DND-41 (cell line): Measurements from ENCODE around the gene GALNT1.

ENCODE experiments used
- ATAC-seq: fragments of 200-7000 bp; cut with Tn5 transposase; 3 replicates; pipeline ENCODE4 v1.9.1; 2021; ENCODE audit warnings: low read depth; ENCODE audit not compliant: insufficient read depth
- DNase-seq: peaks from one replicate; pipeline ENCODE4 v3.0.0-alpha.2; 2020
- H2AFZ ChIP-seq: 2 replicates; pipeline ENCODE4 v1.6.0; 2012; ENCODE audit warnings: low read depth, low read length
- H3K27ac ChIP-seq: 2 replicates; pipeline ENCODE4 v1.5.1; 2012; ENCODE audit warnings: low read length, inconsistent platforms
- H3K27me3 ChIP-seq: fragments of 200-600 bp; sonication (generic); 2 replicates; pipeline ENCODE4 v1.6.0; 2012; ENCODE audit warnings: low read length, mild to moderate bottlenecking, inconsistent platforms; ENCODE audit not compliant: insufficient read depth, poor library complexity
- H3K36me3 ChIP-seq: 2 replicates; pipeline ENCODE4 v1.5.1; 2012; ENCODE audit warnings: low read length, inconsistent platforms; ENCODE audit not compliant: insufficient read depth
- H3K4me1 ChIP-seq: 2 replicates; pipeline ENCODE4 v1.5.1; 2012; ENCODE audit warnings: mild to moderate bottlenecking, low read length; ENCODE audit not compliant: insufficient read depth
- H3K4me2 ChIP-seq: 2 replicates; pipeline ENCODE4 v1.6.0; 2012; ENCODE audit warnings: mild to moderate bottlenecking, moderate library complexity, low read length, inconsistent platforms; ENCODE audit not compliant: insufficient read depth
- H3K4me3 ChIP-seq, 2 experiments: fragments of 200-600 bp in 1 of 2; shearing (Covaris generic) in 1 of 2; 2 replicates each; pipeline ENCODE4 v1.5.1; 2012 to 2016; ENCODE audit warnings: inconsistent platforms in 2 of 2, low read length in 2 of 2, mild to moderate bottlenecking in 2 of 2, low read depth in 1 of 2, moderate library complexity in 1 of 2
- H3K79me2 ChIP-seq: 2 replicates; pipeline ENCODE4 v1.6.0; 2012; ENCODE audit warnings: low read length, inconsistent platforms; ENCODE audit not compliant: insufficient read depth
- H3K9ac ChIP-seq: 2 replicates; pipeline ENCODE4 v1.6.0; 2012; ENCODE audit warnings: low read depth, mild to moderate bottlenecking, inconsistent platforms, low read length, moderate library complexity
- H3K9me3 ChIP-seq: 2 replicates; pipeline ENCODE4 v1.5.1; 2012; ENCODE audit warnings: low read length, moderate library complexity, mild to moderate bottlenecking, inconsistent platforms; ENCODE audit not compliant: insufficient read depth, severe bottlenecking
- H4K20me1 ChIP-seq: 2 replicates; pipeline ENCODE4 v1.6.0; 2012; ENCODE audit warnings: low read length; ENCODE audit not compliant: insufficient read depth
- CTCF ChIP-seq: IDR thresholded peaks from 2 replicates; pipeline ENCODE4 v1.5.1; 2012; ENCODE audit warnings: borderline replicate concordance, low read length, moderate library complexity, mild to moderate bottlenecking; ENCODE audit not compliant: poor library complexity, severe bottlenecking; ENCODE audit errors: extremely low read depth
- EZH2 ChIP-seq: IDR thresholded peaks from 3 replicates; pipeline ENCODE4 v1.6.1; 2012; ENCODE audit warnings: borderline replicate concordance, low read depth, mild to moderate bottlenecking, moderate library complexity, low read length, inconsistent platforms; ENCODE audit not compliant: severe bottlenecking

Gene GALNT1

GRCh38 chr18:35672897-35673296, 91.4 kb downstream of the GALNT1 start:
- TF ChIP-seq CTCF (no peak), EZH2 (no peak)
- H3K79me2 ChIP-seq = no peaks in the 10 kb centered on the region
- H3K27ac ChIP-seq = no peak overlapping the region
- no peak overlapping the region for H2AFZ ChIP-seq
- H3K27me3 ChIP-seq = no peaks in the 10 kb centered on the region
- no peak overlapping the region for H3K9ac ChIP-seq
- DNase-seq (no peak), ATAC-seq (no peak)
- H3K4me2 ChIP-seq = no peak overlapping the region
- no peaks in the 10 kb centered on the region for H4K20me1 ChIP-seq
- peaks cover 8% of the 10 kb centered on the region; the same call in 1 of the 2 replicates for H3K36me3 ChIP-seq
- H3K4me1 ChIP-seq = no peaks in the 10 kb centered on the region
- no peaks in the 10 kb centered on the region for H3K9me3 ChIP-seq
- H3K4me3 ChIP-seq = no peak overlapping the region

GRCh38 chr18:35673682-35674081, 92.1 kb downstream of the GALNT1 start:
- Histone ChIP-seq H2AFZ (no peak overlapping the region), H3K36me3 (peaks cover 8% of the 10 kb centered on the region; the same call in 1 of the 2 replicates), H3K4me3 (no peak overlapping the region), H3K79me2 (no peaks in the 10 kb centered on the region), H4K20me1 (no peaks in the 10 kb centered on the region), H3K27me3 (no peaks in the 10 kb centered on the region), H3K9me3 (no peaks in the 10 kb centered on the region), H3K4me1 (no peaks in the 10 kb centered on the region), H3K4me2 (no peak overlapping the region), H3K27ac (no peak overlapping the region), H3K9ac (no peak overlapping the region)
- TF ChIP-seq CTCF = no peak
- no peak for TF ChIP-seq EZH2
- ATAC-seq = no peak
- no peak for DNase-seq

GRCh38 chr18:35680139-35680551, 98.6 kb downstream of the GALNT1 start:
- DNase-seq = no peak

More at GRCh38 chr18:35680139-35680551, 98.6 kb downstream of the GALNT1 start:
- H3K9me3 ChIP-seq = no peaks in the 10 kb centered on the region
- H3K4me1 ChIP-seq = no peaks in the 10 kb centered on the region
- no peak for ATAC-seq
- no peaks in the 10 kb centered on the region for H3K79me2 ChIP-seq
- TF ChIP-seq EZH2 (no peak), CTCF (no peak)
- H2AFZ ChIP-seq = no peak overlapping the region
- no peak overlapping the region for H3K4me3 ChIP-seq
- no peak overlapping the region for H3K9ac ChIP-seq
- no peak overlapping the region for H3K27ac ChIP-seq
- H3K36me3 ChIP-seq = peaks cover 9% of the 10 kb centered on the region; the same call in 1 of the 2 replicates
- no peaks in the 10 kb centered on the region for H4K20me1 ChIP-seq
- H3K27me3 ChIP-seq = no peaks in the 10 kb centered on the region
- no peak overlapping the region for H3K4me2 ChIP-seq
